Left lung (tissue), 10 donors: ENCODE results near the gene CAMK2D. TPM values are rescaled to one million over a fixed set of nuclear protein-coding genes. Genes with fewer than 3 reads are reported as not detected.
A peak's percentile ranks its signal among the peaks of the same experiment; 100 is the strongest.

Source experiments
- ATAC-seq: fragments of 200-7000 bp; cut with Tn5 transposase; one replicate; pipeline ENCODE4 v1.9.1; 2020; ENCODE audit warnings: moderate library complexity
- DNase-seq, 4 donors: peaks; one replicate each; pipeline ENCODE4 v3.0.0-alpha.2; 2013 to 2020
- H3K27ac ChIP-seq, 2 donors: fragments of 200-600 bp; sonication (generic) in 1 of 2; one replicate each; pipeline versions ENCODE4 v1.5.0 to v1.8.0; 2020 to 2021
- H3K27me3 ChIP-seq, 2 donors: fragments of 200-600 bp; sonication (generic) in 1 of 2; one replicate each; pipeline versions ENCODE4 v1.5.0 to v1.8.0; 2020 to 2021
- H3K36me3 ChIP-seq, 2 donors: fragments of 200-600 bp; sonication (generic) in 1 of 2; one replicate each; pipeline versions ENCODE4 v1.5.0 to v1.8.0; 2020 to 2021
- H3K4me1 ChIP-seq, 2 donors: fragments of 200-600 bp; one replicate each; pipeline ENCODE4 v1.8.0; 2021
- H3K4me3 ChIP-seq, 2 donors: fragments of 200-600 bp; sonication (generic) in 1 of 2; one replicate each; pipeline versions ENCODE4 v1.5.0 to v1.8.0; 2020 to 2021; ENCODE audit warnings: mild to moderate bottlenecking in 1 of 2
- H3K9me3 ChIP-seq, 2 donors: fragments of 200-600 bp; sonication (generic) in 1 of 2; one replicate each; pipeline versions ENCODE4 v1.5.0 to v1.8.0; 2020 to 2021
- CTCF ChIP-seq, 2 donors: fragments of 200-600 bp; sonication (generic) in 1 of 2; IDR thresholded peaks; one replicate each; pipeline versions ENCODE4 v1.5.0 to v1.8.0; 2021; ENCODE audit warnings: antibody characterized with exemption in 2 of 2
- intact Hi-C, 2 donors: fragments of 100-400 bp; cut with DNase I; formaldehyde crosslinking; loops; one replicate each; pipeline versions ENCODE4 v1.11.2 to v1.14.2; 2022
- polyA plus RNA-seq, 6 donors: library from polyadenylated mRNA; unstranded; fragments of 120-200 nt; gene quantifications; one replicate each; pipeline ENCODE4 v1.2.1, GENCODE V29; 2013; ENCODE audit not compliant: insufficient read length in 6 of 6
- total RNA-seq, 2 donors: library from RNA; stranded (reverse); fragmentation: NEBNext Ultra II Directional; extraction: Animal tissue kit (Norgen Biotek cat#: 25700); gene quantifications; one replicate each; pipeline ENCODE4 v1.2.1, GENCODE V29; 2021
- donor health status: DM: no; HTN: yes; CAD: no.
- donor health status: DM: no; HTN: no; CAD: no.

Gene CAMK2D
- total and polyA plus RNA-seq, 8 donors, result 50.3 to 93.2 (median 68.4) TPM

GRCh38 chr4:113433116-113433515 lies 328.4 kb downstream of the CAMK2D start:
- no peak overlapping the region for H3K4me3 ChIP-seq
- H3K27ac ChIP-seq, result no peak overlapping the region
- peaks cover 3 to 8% of the 10 kb centered on the region in 2 donors for H3K4me1 ChIP-seq
- H3K36me3 ChIP-seq, result no peaks in the 10 kb centered on the region
- ATAC-seq (no peak), DNase-seq (no peak)
- no peaks in the 10 kb centered on the region for H3K9me3 ChIP-seq
- TF ChIP-seq CTCF (IDR thresholded peaks at IDR 0.05), result no peak
- no peaks in the 10 kb centered on the region for H3K27me3 ChIP-seq
- intact Hi-C loops, result no loop called here

GRCh38 chr4:113423631-113424030 lies 337.9 kb downstream of the CAMK2D start:
- ATAC-seq (no peak), DNase-seq (no peak)
- Histone ChIP-seq H3K4me1 (no peaks in the 10 kb centered on the region), H3K27ac (no peak overlapping the region), H3K36me3 (no peaks in the 10 kb centered on the region), H3K4me3 (no peak overlapping the region), H3K9me3 (peaks cover 0 to 28% of the 10 kb centered on the region in 2 donors), H3K27me3 (no peaks in the 10 kb centered on the region)
- intact Hi-C loops, result no loop called here
- no peak for TF ChIP-seq CTCF (IDR thresholded peaks at IDR 0.05)

GRCh38 chr4:113420938-113421337 lies 340.6 kb downstream of the CAMK2D start:
- no peak for DNase-seq

GRCh38 chr4:113419631-113420030 lies 341.9 kb downstream of the CAMK2D start:
- intact Hi-C loops, result no loop called here
- no peak for TF ChIP-seq CTCF (IDR thresholded peaks at IDR 0.05)
- H3K4me1 ChIP-seq, result no peaks in the 10 kb centered on the region
- H3K27ac ChIP-seq, result no peak overlapping the region
- no peaks in the 10 kb centered on the region for H3K36me3 ChIP-seq
- no peaks in the 10 kb centered on the region for H3K27me3 ChIP-seq
- DNase-seq (no peak), ATAC-seq (no peak)
- no peak overlapping the region for H3K4me3 ChIP-seq
- H3K9me3 ChIP-seq, result peaks cover 0 to 28% of the 10 kb centered on the region in 2 donors

More at GRCh38 chr4:113420938-113421337, 340.6 kb downstream of the CAMK2D start:
- ATAC-seq, result no peak
- Histone ChIP-seq H3K27ac (no peak overlapping the region), H3K9me3 (peaks cover 0 to 28% of the 10 kb centered on the region in 2 donors), H3K36me3 (no peaks in the 10 kb centered on the region), H3K4me3 (no peak overlapping the region), H3K4me1 (no peaks in the 10 kb centered on the region), H3K27me3 (no peaks in the 10 kb centered on the region)
- TF ChIP-seq CTCF (IDR thresholded peaks at IDR 0.05), result no peak
- intact Hi-C loops, result no loop called here

- no peak for TF ChIP-seq CTCF (IDR thresholded peaks at IDR 0.05)
- ATAC-seq, result peak; percentile 89
Observed at GRCh38 chr4:113411496-113411938, 350.0 kb downstream of the CAMK2D start.

More at GRCh38 chr4:113411496-113411938, 350.0 kb downstream of the CAMK2D start:
- DNase-seq, result no peak
- no peaks in the 10 kb centered on the region for H3K36me3 ChIP-seq
- H3K4me1 ChIP-seq, result no peaks in the 10 kb centered on the region
- H3K27me3 ChIP-seq, result no peaks in the 10 kb centered on the region
- intact Hi-C loops, result no loop called here
- no peak overlapping the region for H3K27ac ChIP-seq
- H3K9me3 ChIP-seq, result no peaks in the 10 kb centered on the region
- no peak overlapping the region for H3K4me3 ChIP-seq
